Right renal pelvis (tissue), 4 donors: ENCODE data around the gene MPO. TPM values are rescaled to one million over a fixed set of nuclear protein-coding genes. Genes with fewer than 3 reads are reported as not detected.

Experiments used
- DNase-seq, 4 donors: peaks; one replicate each; pipeline ENCODE4 v3.0.0-alpha.2; 2013; ENCODE audit warnings: low read depth in 4 of 4, low spot score in 3 of 4, missing footprints in 1 of 4
- polyA plus RNA-seq, 4 donors: library from polyadenylated mRNA; unstranded; fragments of 120-200 nt; gene quantifications; one replicate each; pipeline ENCODE4 v1.2.1, GENCODE V29; 2013; ENCODE audit not compliant: insufficient read length in 4 of 4

MPO gene
- polyA plus RNA-seq, 4 donors, result 1.9 to 6.6 (median 4.9) TPM

DNA sequence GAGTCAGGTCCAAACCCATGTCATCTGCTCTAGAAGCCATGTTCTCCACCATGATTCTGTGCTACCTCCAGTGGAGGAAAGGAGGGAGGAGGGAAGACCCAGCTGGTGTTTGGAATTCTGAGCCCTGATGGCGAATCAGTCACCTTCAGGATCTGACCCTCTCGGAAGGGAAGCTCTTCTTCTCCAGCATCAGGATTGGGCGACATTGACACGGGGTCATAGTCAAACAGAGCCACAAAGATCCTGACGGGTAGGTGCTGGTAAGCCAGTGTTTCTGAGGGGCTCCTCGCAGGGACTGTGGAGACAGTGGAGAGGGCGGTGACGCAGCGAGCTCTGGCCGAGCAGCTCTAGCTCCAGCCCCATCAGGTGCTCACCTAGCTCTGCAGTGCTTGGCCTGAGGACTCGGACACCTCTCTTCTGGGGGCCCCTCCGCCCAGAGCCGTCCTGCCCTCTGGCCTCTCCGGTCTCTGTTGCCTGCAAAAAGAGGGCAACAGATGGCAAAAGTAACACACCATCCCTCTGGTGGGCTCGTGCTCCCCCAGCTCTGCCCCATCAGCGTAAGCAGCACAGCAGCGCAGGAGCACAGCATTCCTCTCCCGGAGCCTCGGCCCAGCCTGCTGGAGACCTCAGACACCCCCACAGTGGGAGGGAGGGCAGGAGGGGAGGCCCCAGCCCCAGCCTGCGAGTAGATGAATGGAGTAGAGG, 26.9 kb upstream of the MPO start:
- DNase-seq, result no peak

DNA sequence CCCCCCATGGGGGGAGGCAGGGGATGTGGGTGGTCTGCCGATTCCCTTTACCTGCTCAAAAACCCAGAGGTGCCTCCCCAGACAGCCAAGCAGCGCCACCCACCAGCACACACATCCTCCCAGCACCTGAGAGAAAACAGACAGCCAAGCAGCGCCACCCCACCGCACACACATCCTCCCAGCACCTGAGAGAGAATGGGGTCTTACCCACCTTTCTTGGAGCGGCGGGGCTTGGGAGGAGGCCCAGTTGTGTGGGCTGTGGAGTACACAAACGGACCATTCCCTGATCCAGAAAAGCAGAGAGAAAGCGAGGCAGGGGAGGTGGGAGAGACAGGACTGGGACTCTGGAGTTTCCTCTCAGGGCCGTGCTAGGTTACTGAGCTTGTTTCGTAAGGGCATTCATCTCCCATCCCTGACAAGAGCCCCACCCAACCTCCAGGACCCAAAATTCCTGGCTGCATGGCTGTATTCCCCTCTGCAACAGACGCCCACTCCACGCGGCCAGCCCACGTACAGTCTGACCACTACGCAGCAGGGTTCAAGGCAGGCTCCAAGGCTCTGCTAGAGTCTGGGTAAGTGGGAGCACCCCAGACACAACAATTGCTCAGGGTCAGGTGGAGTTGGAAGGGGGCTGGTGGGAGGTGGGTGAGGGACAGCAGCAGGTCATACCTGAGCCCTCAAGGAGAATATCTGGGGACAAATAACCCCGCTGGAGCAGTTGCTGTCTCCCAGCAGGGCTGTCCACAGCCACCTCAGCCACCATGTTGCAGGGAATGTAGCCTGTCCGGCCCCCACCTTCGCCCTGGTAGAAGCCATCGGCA, 25.6 kb upstream of the MPO start:
- DNase-seq, result no peak

DNA sequence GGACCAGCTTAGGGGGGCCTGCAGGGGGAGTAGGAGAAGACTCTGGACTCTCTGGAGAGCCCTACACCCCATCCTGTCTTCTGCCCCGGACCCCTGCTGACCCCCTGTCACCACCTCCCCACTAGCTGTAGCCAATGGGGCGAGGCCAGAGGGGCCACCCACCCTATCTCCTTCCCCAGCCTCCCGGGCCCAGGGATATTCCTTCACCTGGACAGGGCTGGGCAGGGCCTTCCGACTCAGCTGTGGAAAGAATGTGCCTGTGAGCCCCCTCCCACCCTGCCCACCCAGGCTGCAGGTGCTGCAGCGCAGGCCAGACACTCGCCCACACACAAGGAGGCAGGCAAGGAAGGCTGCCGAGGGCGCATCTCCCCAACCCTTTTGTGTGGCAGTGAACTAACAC, 24.9 kb upstream of the MPO start:
- DNase-seq, result no peak

DNA sequence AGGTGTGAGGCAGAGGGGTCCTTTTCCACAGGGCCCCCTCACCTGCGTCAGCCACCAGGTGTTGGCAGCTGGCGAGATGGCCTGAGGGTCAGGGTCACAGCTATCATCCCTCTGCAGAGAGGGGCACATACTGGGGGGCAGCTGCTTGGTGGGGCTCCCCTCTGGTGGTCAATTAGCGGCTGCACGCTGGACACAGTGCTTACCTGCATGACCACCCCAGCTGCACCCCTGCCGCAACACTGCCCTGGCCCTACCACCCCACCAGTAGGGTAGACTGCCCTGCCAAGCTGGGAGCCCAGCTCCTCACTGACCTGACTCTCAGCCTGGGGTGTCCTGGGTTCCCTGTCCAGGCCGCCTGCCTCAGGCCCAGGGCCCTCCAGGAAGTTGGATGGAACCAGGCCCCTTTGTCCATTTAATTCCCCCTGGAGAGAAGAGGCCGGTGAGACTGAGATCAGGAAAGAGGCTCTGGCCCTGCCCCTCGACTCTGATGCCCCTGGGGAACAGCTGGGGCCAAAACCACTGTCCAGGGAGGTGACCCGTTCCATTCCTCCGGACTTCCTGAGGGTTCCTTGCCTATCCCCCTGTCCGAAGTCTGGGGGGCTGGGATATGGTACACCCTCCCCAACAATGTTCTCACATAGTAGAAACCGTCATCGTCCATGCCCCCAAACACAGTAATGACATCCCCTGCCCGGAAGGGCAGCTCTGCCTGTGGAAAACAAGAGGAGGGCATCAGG, 24.2 kb upstream of the MPO start:
- no peak for DNase-seq

DNA sequence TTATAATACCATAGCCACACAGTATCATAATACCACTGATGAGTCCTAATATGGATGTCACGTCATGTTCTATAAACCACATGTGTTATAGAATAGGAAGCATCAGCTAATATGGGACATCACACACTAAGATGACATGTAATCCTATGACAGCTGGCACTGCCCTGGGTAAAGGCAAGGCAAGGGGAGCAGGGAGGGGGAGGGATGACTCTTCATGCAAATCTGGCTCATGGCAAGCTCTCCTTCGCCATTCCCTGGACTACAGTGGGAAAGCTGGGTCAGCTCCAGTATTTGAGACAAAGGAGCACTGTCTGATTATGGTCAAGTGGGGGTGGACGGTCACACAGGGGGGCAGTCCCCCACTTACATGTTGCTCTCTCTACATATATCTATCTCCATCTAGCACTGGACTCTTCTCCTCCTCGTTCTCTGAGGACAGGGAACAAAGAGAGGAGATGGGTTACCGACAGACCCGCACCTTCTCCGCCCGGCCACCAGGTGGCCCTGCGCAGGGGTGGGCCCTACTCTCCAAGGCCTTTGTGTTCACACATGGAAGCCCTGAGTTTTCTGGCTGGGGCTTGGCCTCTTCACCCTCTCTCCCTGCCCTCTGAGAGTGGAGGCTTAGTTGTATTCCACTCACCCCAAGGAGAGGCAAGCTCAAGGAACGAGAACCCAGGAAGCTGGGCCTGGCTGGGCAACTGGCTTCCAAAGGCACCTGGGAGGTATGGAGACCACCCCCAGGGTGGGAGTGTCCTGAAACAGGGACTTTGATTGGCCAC, 23.4 kb upstream of the MPO start:
- DNase-seq, result no peak

DNA sequence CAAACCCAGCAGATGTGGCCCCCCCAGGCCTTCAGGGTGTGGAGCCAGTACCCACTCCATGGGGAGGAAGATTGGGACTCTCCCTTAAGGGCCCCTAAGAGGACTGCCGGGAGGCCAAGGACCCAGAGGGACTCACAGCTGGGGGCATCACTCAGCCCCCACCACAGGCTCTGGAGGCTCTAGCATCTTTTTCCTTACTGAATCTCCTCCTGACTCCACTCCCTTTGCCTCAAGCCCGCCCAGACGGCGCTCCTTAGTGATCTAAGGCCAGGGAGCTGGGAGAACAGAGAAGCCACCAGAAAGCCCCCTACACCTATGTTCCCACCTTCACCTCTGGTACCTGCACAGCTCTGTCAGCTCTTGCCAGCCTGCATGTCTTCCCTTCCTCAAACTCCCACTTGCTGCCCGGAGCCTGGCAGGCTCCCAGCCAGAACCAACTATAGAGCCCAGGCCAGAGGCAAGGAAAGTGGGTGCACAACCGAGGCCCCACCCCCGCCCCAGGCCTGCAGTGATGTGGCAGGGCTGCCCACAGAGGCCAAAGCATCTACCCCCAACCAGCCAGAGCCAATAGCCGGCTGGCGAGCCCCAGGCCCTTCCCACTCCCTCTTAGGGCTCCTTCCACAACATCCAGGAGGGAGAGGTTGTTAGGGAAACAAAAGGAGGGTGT, 22.3 kb upstream of the MPO start:
- DNase-seq, result no peak

DNA sequence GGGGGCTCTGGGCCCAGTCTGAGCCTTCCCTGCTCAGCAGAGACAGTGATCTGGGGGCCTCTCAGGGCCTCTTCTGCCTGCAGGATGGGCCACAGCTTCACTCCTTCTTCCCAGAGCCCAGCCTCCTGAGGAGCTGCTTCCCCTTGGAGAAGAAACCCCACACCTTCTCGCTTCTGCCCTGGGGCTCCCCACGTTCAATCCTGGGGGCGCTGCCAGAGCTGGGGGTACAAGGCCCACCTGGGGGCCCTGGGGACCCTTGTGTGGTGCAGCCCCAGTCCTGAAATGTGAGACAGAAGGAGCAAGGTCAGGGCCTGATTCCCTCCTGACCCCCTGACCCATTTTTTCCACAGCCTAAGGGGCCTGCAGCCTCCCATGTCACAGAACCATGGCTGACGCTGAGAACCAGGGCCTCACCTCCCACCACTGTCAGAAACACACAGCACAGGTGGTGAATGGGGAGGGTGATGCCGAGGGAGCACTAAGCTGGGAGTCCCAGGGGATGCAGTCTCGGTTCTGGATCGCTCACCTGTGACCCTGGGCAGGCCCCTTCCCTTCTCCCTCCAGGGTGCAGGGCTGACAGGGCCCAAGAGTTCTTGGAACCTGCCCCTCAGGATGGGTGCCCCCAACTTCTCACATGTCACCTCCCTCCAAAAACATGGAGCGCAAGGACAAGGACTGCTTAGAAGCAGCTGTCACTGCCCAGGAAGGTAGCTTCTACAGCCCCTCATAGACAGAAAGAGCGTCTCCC, 21.6 kb upstream of the MPO start:
- no peak for DNase-seq

DNA sequence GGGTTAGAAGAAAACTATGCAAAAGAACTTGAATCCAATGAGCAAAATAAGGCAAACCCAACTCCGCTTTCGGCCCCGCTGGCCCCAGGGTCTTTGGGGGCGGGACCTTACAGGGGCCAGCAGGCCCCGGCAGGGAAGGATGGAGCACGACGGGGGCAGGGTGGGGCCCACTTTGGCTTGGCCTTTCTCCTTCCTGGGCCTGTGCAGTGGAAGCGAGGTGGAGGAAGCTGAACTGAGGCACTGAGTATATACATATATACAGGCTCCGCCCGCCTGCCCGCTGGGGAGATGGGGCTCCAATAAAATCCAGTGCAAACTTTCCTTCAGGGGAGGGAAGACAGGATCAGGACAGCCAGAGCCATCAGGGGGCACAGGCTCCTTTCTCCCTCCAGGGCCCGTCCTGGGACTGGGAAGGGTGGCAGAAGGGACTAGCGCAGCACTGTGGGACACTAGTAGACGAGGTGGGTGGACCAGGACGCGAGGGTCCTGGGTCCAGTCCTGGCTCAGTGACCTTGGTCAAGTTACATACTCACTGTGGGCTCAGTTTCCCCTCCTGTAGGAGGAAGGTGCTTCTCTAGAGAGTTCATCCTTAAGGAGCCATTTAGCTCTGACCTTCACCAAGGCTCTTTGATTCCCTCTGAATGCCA, 20.9 kb upstream of the MPO start:
- no peak for DNase-seq

DNA sequence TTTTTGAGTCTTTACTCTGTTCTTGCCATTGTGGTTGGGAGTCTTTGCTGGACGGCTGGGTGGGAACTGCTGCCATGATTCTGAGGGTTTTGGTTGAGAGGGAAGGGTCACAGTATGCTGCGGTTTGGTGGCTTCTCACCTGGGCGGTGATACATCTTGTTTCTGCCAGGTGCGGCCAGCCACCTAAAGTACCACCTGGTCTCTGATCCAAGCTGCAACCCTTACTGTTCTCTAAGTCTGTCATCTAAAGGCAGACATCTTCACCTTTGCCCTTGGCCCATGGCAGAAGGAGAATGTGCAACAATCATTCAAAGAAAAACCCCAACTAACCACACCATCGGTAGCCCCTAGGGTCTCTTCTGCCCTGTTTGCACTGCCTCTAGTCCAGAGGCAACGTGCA, 19.6 kb upstream of the MPO start:
- no peak for DNase-seq

DNA sequence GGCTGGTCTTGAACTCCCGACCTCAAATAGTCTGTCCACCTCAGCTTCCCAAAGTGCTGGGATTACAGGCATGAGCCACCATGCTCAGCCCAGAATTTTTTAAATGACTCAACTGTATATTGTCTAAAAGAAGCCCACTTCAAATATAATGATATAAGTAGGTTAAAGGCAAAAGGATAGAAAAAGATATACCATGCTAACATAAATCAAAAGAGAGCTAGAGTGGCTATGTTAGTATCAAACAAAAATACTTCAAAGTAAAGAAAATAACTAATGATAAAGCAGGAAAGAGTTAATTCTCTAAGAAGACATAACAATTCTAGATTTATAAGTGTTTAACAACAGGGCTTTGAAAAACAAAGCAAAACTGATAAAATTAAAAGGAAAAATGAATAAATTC, 13.3 kb upstream of the MPO start:
- DNase-seq, result no peak

DNA sequence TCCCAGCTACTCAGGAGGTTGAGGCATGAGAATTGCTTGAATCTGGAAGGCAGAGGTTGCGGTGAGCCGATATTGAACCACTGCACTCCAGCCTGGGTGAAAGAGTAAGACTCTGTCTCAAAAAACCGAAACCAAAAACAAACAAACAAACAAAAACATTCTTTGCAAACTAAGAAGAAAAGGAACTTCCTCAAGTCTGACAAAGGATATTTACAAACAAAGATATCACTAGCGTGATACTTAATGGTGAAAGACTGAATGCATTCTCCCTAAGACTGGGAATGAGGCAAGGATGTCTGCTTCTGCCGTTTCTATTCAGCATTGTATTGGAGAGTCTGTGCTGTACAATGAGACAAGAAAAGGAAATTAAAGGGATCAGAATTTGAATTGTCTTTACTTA, 10.5 kb upstream of the MPO start:
- no peak for DNase-seq

DNA sequence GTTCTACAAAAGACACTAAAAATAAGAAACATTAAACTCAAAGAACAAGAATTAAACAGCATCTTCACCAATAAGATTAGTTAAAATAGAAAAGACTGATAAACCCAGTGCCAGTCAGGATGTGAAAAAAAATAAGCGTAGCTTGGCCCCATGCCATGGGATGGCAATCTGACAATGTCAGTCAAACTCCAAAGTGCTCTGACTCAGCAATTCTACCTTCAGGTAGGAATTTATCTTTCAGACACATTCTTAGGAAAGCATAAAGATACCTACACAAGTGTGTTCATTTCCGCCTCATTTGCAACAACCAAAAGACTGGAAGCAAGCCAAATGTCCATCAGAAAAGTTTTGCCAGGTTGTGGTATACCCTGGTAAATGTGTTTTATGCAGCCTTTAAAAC, 9.1 kb upstream of the MPO start:
- no peak for DNase-seq

DNA sequence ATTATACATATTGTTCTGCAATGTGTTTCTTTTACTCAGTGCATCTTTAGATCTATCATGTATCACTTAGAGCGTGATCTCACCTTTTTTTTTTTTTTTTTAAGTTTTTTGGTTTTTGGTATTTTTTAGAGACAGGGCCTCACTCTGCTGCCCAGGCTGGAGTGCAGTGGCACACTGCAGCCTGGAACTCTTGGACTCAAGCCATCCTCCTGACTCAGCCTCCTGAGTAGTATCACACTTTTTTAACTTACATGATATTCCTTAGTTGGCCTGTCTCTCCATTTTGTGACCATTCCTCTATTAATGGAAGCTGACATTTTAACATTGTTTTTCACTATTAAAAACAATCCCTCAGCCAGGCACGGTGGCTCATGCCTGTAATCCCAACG, 4.7 kb upstream of the MPO start:
- DNase-seq, result no peak

DNA sequence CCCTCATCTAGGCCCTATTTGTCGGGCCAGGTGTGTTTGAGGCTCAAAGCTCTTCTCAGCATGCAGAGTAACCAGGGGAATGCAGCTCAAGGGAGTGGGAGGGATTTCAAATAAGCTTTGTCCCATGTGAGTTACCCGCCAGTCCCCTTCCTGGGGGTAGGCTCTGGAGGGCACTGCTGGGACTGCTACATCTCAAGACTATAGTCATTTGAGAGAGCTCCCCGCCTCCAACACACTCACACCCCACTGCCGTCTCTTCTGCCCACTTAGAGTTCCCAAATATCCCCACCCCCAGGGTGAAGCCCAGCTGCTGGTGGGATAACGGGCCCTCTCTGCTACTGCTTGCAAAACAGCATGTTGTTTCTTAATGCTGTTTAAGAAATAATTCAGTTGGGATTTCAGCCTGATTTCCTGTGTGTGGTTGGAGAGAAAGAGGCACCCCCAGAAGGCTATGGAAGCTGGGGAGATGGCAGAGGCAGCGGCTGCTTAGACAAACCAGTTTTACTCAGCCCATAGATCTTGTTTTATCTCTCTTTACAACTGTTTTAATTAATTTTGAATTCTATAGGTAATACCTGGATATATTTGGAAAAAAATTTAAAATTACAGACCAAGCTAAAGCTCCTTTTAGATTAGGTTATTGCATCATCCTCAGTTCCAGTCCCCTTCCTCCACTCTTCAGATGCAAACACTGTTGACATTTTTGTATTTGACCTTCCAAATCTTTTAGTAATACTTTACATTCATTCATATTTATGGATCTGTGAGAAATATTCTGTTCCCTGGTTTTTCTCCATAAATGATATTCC, 4.1 kb upstream of the MPO start:
- no peak for DNase-seq

DNA sequence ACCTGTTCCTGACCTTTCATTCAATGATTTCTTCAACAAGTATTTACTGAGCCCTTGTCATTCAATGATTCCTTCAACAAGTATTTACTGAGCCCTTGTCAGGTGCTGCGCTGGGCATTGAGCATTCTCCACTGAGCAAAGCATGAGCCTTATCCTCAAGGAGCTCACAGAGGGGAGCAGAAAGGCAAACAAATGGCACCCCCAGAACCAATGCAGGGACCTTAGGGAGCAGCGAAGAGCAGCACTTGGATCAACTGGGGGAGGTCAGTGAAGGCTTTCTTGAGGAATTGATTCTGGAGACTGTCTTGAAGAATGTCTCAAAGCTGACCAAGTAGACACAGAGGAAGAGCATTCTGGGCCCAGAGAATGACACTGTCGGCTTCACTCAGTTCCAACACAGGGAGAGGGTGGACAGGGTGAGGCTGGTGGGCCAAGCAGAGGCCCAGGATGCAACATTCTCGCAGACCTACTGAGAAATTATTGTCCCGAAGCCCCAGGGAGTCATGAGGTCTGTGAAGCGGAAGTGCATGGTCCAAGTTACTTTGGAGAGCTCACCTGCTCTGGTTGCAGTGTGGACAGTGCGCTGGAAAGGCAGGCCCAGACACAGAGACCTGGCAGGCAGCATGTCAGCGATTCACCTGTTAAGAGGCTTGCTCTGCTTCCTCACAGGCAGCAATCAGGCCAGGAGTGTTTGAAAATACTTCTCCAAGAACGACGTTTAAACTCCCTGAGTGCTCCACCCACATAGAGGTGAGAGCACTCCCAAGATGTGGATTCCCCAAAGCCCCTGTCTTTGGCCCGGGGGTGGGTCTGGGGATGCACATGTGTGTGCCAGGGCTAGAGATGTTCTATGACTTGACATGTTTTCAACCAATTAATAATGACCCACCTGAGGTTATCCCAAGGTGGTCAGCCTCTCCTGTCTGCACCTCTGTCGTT, 3.2 kb upstream of the MPO start:
- no peak for DNase-seq

DNA sequence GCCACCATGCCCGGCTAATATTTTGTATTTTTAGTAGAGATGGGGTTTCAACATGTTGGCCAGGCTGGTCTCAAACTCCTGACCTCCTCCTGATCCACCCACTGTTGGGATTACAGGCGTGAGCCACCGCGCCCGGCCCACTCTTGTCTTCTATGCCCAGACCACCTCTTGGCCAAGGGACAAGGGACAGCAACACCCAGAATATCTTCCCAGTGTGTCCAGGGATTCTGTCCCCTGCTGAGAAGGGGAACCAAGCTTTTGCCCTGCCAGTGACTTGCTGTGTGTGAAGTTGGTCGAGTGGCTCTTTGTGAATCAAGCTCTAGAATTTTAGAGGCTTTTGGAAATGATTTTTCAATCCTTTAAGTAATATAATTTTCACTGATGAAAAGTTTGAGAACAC, 1.7 kb upstream of the MPO start:
- DNase-seq, result no peak

DNA sequence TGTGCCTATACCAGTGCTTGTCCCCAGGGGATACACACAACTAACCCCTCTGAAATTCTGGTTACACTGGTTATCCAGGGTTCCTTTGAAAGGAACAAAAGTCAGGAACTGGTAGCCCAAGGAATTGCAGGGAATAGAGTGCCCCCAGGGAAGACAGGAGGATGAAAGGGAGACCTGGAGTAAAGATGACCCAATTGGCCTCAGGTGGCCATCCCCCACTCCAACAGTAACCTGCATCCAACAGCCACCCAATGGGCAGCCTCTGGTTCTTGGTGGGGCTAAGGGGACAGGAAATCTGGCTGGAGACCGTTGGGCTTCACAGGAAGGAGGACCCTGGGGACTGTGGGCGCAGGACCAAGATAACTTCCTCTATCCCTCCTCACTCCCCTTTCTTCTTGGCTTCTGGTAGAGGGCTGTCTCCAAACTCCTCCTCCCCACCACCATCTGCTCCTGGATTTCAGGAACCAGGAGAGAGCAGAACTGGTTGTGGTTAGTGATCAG, 826 bp upstream of the MPO start:
- DNase-seq, result no peak
